Neural cell (in vitro differentiated cells): ENCODE results near the gene TFB1M. TPM values are rescaled to one million over a fixed set of nuclear protein-coding genes. Genes with fewer than 3 reads are reported as not detected.
"Not testable (repeated sequence)": the region's sequence is repeated elsewhere in the genome, so short reads cannot be mapped to it uniquely, and the experiment has no call there.

Source experiments
- H2AFZ ChIP-seq: fragments of 200-600, 300-800 bp; sonication (generic), shearing (Covaris generic); 2 replicates; pipeline ENCODE4 v1.6.0; 2014; ENCODE audit warnings: low read depth, mild to moderate bottlenecking, antibody characterized with exemption, low read length, moderate library complexity
- H3F3A ChIP-seq: fragments of 200-600 bp; shearing (Covaris generic); 2 replicates; pipeline ENCODE4 v1.6.1; 2016; ENCODE audit warnings: mild to moderate bottlenecking, moderate library complexity, mixed read lengths, antibody characterized with exemption, low read length; ENCODE audit not compliant: insufficient read depth, poor library complexity, severe bottlenecking
- H3K27ac ChIP-seq: fragments of 200-600, 300-800 bp; sonication (generic), shearing (Covaris generic); 2 replicates; pipeline ENCODE4 v1.5.1; 2014; ENCODE audit warnings: mild to moderate bottlenecking, low read length, moderate library complexity
- H3K27me3 ChIP-seq: fragments of 300-800, 200-600 bp; sonication (generic), shearing (Covaris generic); 2 replicates; pipeline ENCODE4 v1.6.0; 2014; ENCODE audit warnings: mild to moderate bottlenecking, low read depth, low read length, moderate library complexity; ENCODE audit not compliant: insufficient read depth
- H3K36me3 ChIP-seq: fragments of 300-800, 200-600 bp; sonication (generic), shearing (Covaris generic); 2 replicates; pipeline ENCODE4 v1.5.1; 2014; ENCODE audit warnings: mild to moderate bottlenecking, antibody characterized with exemption, low read length, moderate library complexity; ENCODE audit not compliant: insufficient read depth
- H3K4me2 ChIP-seq: fragments of 300-800, 200-600 bp; sonication (generic), shearing (Covaris generic); 2 replicates; pipeline ENCODE4 v1.6.0; 2014; ENCODE audit warnings: mild to moderate bottlenecking, low read length
- H3K4me3 ChIP-seq: fragments of 300-800, 200-600 bp; sonication (generic), shearing (Covaris generic); 2 replicates; pipeline ENCODE4 v1.5.1; 2014; ENCODE audit warnings: mild to moderate bottlenecking, low read length, moderate library complexity
- H3K79me2 ChIP-seq: fragments of 200-600 bp; shearing (Covaris generic); replicated peaks from 2 replicates; pipeline ENCODE4 v1.6.0; 2014; ENCODE audit warnings: mild to moderate bottlenecking, low read length, moderate library complexity; ENCODE audit not compliant: insufficient read depth
- H3K9ac ChIP-seq: fragments of 300-800, 200-600 bp; sonication (generic), shearing (Covaris generic); 2 replicates; pipeline ENCODE4 v1.6.1; 2016; ENCODE audit warnings: mild to moderate bottlenecking, low read length, mixed read lengths
- H3K9me2 ChIP-seq: fragments of 200-600 bp; shearing (Covaris generic); 2 replicates; pipeline ENCODE4 v1.6.1; 2016; ENCODE audit warnings: mild to moderate bottlenecking, low read length, mixed read lengths; ENCODE audit not compliant: insufficient read depth
- H3K9me3 ChIP-seq: fragments of 200-600, 300-800 bp; sonication (generic), shearing (Covaris generic); 2 replicates; pipeline ENCODE4 v1.6.1; 2016; ENCODE audit warnings: mild to moderate bottlenecking, mixed run types, low read length, moderate library complexity, mixed read lengths
- H4K20me1 ChIP-seq: fragments of 200-600 bp; shearing (Covaris generic); 2 replicates; pipeline ENCODE4 v1.6.1; 2016; ENCODE audit warnings: mild to moderate bottlenecking, mixed run types; ENCODE audit not compliant: insufficient read depth
- EP300 ChIP-seq: fragments of 450-650 bp; conservative IDR thresholded peaks from 2 replicates; pipeline ENCODE4 v1.6.1; 2014; ENCODE audit warnings: antibody characterized with exemption, mild to moderate bottlenecking, moderate library complexity; ENCODE audit not compliant: poor library complexity, severe bottlenecking
- EZH2 ChIP-seq: fragments of 200-600, 300-800 bp; shearing (Covaris generic), sonication (generic); IDR thresholded peaks from 2 replicates; pipeline ENCODE4 v1.6.1; 2014; ENCODE audit warnings: antibody characterized with exemption, low read length, borderline replicate concordance, mild to moderate bottlenecking; ENCODE audit not compliant: insufficient read depth, poor library complexity, severe bottlenecking
- MXI1 ChIP-seq: fragments of 450-650 bp; conservative IDR thresholded peaks from 2 replicates; pipeline ENCODE4 v1.6.1; 2014; ENCODE audit warnings: antibody characterized with exemption, mild to moderate bottlenecking; ENCODE audit not compliant: poor library complexity, severe bottlenecking
- POLR2AphosphoS5 ChIP-seq: IDR thresholded peaks from 2 replicates; pipeline ENCODE4 v1.6.1; 2012
- RAD21 ChIP-seq: fragments of 450-650 bp; conservative IDR thresholded peaks from 2 replicates; pipeline ENCODE4 v1.6.1; 2014; ENCODE audit warnings: antibody characterized with exemption, mild to moderate bottlenecking, moderate library complexity
- SMC3 ChIP-seq: fragments of 450-650 bp; conservative IDR thresholded peaks from 2 replicates; pipeline ENCODE4 v1.6.1; 2014; ENCODE audit warnings: antibody characterized with exemption, mild to moderate bottlenecking, moderate library complexity; ENCODE audit not compliant: poor library complexity
- TAF1 ChIP-seq: IDR thresholded peaks from 2 replicates; pipeline ENCODE4 v1.6.1; 2012; ENCODE audit warnings: low read depth
- polyA plus RNA-seq: library from polyadenylated mRNA; depleted of rRNA; stranded (reverse); fragments of >200 nt; gene quantifications from 2 replicates; pipeline ENCODE4 v1.2.3, GENCODE V29; 2014
- TF ChIP-seq, protein P1 (sequence below): fragments of 450-650 bp; IDR thresholded peaks from 2 replicates; pipeline ENCODE4 v1.5.1; 2014; ENCODE audit warnings: antibody characterized with exemption, mild to moderate bottlenecking, moderate library complexity; ENCODE audit not compliant: poor library complexity, severe bottlenecking
- TF ChIP-seq, protein P2 (sequence below): IDR thresholded peaks from 2 replicates; pipeline ENCODE4 v1.6.1; 2012; ENCODE audit warnings: borderline replicate concordance

TFB1M gene
- polyA plus RNA-seq, 1 donor from 2014 or later, result 15.5 TPM

- no peak overlapping the region for H3K9ac ChIP-seq
- no peaks in the 10 kb centered on the region for H4K20me1 ChIP-seq
- H3K27me3 ChIP-seq, result no peaks in the 10 kb centered on the region
- no peak overlapping the region for H3K27ac ChIP-seq
- H3K4me2 ChIP-seq, result no peak overlapping the region
- H3K36me3 ChIP-seq, result no peaks in the 10 kb centered on the region
- H3K79me2 ChIP-seq, result no peaks in the 10 kb centered on the region
- no peak overlapping the region for H3K4me3 ChIP-seq
- no peaks in the 10 kb centered on the region for H3F3A ChIP-seq
- H3K9me2 ChIP-seq, result no peaks in the 10 kb centered on the region
- peaks cover 2% of the 10 kb centered on the region for H3K9me3 ChIP-seq
- no peak overlapping the region for H2AFZ ChIP-seq
- no peak for TF ChIP-seq MXI1
- TF ChIP-seq, protein P1, sequence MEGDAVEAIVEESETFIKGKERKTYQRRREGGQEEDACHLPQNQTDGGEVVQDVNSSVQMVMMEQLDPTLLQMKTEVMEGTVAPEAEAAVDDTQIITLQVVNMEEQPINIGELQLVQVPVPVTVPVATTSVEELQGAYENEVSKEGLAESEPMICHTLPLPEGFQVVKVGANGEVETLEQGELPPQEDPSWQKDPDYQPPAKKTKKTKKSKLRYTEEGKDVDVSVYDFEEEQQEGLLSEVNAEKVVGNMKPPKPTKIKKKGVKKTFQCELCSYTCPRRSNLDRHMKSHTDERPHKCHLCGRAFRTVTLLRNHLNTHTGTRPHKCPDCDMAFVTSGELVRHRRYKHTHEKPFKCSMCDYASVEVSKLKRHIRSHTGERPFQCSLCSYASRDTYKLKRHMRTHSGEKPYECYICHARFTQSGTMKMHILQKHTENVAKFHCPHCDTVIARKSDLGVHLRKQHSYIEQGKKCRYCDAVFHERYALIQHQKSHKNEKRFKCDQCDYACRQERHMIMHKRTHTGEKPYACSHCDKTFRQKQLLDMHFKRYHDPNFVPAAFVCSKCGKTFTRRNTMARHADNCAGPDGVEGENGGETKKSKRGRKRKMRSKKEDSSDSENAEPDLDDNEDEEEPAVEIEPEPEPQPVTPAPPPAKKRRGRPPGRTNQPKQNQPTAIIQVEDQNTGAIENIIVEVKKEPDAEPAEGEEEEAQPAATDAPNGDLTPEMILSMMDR, result no peak
- TF ChIP-seq POLR2AphosphoS5, result no peak
- TF ChIP-seq, protein P2, sequence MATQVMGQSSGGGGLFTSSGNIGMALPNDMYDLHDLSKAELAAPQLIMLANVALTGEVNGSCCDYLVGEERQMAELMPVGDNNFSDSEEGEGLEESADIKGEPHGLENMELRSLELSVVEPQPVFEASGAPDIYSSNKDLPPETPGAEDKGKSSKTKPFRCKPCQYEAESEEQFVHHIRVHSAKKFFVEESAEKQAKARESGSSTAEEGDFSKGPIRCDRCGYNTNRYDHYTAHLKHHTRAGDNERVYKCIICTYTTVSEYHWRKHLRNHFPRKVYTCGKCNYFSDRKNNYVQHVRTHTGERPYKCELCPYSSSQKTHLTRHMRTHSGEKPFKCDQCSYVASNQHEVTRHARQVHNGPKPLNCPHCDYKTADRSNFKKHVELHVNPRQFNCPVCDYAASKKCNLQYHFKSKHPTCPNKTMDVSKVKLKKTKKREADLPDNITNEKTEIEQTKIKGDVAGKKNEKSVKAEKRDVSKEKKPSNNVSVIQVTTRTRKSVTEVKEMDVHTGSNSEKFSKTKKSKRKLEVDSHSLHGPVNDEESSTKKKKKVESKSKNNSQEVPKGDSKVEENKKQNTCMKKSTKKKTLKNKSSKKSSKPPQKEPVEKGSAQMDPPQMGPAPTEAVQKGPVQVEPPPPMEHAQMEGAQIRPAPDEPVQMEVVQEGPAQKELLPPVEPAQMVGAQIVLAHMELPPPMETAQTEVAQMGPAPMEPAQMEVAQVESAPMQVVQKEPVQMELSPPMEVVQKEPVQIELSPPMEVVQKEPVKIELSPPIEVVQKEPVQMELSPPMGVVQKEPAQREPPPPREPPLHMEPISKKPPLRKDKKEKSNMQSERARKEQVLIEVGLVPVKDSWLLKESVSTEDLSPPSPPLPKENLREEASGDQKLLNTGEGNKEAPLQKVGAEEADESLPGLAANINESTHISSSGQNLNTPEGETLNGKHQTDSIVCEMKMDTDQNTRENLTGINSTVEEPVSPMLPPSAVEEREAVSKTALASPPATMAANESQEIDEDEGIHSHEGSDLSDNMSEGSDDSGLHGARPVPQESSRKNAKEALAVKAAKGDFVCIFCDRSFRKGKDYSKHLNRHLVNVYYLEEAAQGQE, result no peak
- TF ChIP-seq RAD21, result no peak
- TF ChIP-seq SMC3, result no peak
- no peak for TF ChIP-seq TAF1
- TF ChIP-seq EZH2, result no peak
- TF ChIP-seq EP300, result no peak
Measured at GRCh38 chr6:155340464-155341129, 26.3 kb upstream of the TFB1M start.

DNA sequence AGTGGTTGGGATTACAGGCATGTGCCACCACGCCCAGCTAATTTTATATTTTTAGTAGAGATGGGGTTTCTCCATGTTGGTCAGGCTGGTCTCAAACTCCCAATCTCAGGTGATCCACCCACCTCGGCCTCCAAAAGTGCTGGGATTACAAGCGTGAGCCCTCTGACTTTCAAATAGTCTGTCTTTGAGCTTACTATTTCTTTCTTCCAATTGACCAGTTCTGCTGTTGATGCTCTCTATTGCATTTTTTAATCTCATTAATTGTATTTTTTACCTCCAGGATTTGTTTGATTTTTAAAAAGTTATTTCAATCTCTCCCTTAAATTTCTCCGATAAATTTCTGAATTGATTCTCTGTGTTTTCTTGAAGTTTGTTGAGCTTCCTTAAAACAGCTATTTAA, 25.6 kb upstream of the TFB1M start:
- not testable (repeated sequence) for H3K4me3 ChIP-seq, H2AFZ ChIP-seq

GRCh38 chr6:155338237-155338636, 24.0 kb upstream of the TFB1M start:
- not testable (repeated sequence) for H3K9ac ChIP-seq, H3K27me3 ChIP-seq, H2AFZ ChIP-seq, H3K79me2 ChIP-seq, H3K4me3 ChIP-seq, H3F3A ChIP-seq, H3K36me3 ChIP-seq, H3K4me2 ChIP-seq, H3K9me3 ChIP-seq, H3K9me2 ChIP-seq, H4K20me1 ChIP-seq, H3K27ac ChIP-seq

More for the DNA sequence above, 25.6 kb upstream of the TFB1M start:
- not testable (repeated sequence) for H3F3A ChIP-seq, H4K20me1 ChIP-seq, H3K27ac ChIP-seq, H3K9ac ChIP-seq, H3K4me2 ChIP-seq, H3K36me3 ChIP-seq, H3K27me3 ChIP-seq, H3K9me2 ChIP-seq, H3K9me3 ChIP-seq, H3K79me2 ChIP-seq
